RWPE1 (cell line): ENCODE results near the gene DAPK2.

Source experiments
- CTCF ChIA-PET: fragments of 350-600 bp; sonication (Branson Sonifier 250); formaldehyde crosslinking; extraction: SDS; loops from one replicate; lab custom pipeline; 2021; lab: Yijun Ruan, JAX
- POLR2A ChIA-PET: fragments of 400-600 bp; formaldehyde crosslinking; extraction: SDS; loops from one replicate; lab custom pipeline; 2020; ENCODE audit warnings: antibody characterized with exemption; ENCODE audit not compliant: low non-redundant PET; lab: Yijun Ruan, JAX
- DNase-seq: peaks from one replicate; pipeline ENCODE4 v3.0.0; 2012; ENCODE audit warnings: low spot score
- H3K27ac ChIP-seq: fragments of 450-650 bp; 2 replicates; pipeline ENCODE4 v1.5.1; 2017
- TF ChIP-seq, protein P1 (sequence below): fragments of 450-650 bp; conservative IDR thresholded peaks from 2 replicates; pipeline ENCODE4 v1.5.1; 2017; ENCODE audit warnings: low read depth, mild to moderate bottlenecking

The DAPK2 gene

DNA sequence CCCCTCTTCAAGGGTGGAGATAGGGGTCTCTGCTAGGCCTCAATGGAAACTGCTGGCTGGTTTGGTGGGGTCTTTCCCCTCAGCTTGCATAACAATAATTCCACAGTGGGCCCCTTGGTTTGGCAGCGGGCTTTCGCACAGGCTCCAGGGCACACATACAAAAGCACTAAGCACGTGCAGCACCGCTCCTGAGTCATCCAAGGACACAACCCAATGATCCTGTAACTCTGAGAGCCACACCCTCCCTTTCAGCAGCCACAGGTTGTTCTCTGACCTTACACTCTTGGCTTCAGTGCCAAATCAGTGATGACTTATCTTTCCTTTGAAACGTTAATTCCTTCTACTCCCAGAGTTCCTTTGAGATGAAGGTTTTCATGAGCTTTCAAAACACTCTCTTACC lies 41.7 kb downstream of the DAPK2 start:
- TF ChIP-seq, protein P1, sequence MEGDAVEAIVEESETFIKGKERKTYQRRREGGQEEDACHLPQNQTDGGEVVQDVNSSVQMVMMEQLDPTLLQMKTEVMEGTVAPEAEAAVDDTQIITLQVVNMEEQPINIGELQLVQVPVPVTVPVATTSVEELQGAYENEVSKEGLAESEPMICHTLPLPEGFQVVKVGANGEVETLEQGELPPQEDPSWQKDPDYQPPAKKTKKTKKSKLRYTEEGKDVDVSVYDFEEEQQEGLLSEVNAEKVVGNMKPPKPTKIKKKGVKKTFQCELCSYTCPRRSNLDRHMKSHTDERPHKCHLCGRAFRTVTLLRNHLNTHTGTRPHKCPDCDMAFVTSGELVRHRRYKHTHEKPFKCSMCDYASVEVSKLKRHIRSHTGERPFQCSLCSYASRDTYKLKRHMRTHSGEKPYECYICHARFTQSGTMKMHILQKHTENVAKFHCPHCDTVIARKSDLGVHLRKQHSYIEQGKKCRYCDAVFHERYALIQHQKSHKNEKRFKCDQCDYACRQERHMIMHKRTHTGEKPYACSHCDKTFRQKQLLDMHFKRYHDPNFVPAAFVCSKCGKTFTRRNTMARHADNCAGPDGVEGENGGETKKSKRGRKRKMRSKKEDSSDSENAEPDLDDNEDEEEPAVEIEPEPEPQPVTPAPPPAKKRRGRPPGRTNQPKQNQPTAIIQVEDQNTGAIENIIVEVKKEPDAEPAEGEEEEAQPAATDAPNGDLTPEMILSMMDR, result no peak
- peak; percentile 93 for DNase-seq
- CTCF ChIA-PET, result interaction anchor here (0.6 to 1.6 kb wide), 5 partner anchors 13 to 363 kb away, joined by 3 to 8 read pairs (median 4); no protein-coding TSS in a partner anchor
- POLR2A ChIA-PET, result no interaction called here
- peak overlapping the region; percentile 78 for H3K27ac ChIP-seq

DNA sequence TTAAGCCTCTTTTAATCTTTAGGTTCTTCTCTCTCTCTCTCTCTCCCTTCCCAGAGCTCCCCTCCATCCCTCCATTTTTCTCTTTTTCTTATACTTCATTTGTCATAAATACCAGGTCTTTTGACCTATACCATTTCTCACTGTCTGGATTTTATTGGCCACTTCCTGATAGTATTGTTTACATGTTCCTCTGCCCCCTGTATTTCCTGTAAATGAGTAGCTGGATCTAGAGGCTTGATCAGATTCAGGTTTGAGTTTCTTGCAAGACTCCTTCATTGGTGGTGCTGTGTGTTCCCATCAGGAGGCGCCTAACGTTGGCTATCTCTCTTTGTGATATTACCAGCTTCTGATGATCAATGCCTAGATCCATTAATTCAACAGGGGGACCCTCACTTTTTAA lies 42.2 kb downstream of the DAPK2 start:
- ChIA-PET POLR2A (no interaction called here), CTCF (interaction anchor here (0.6 to 1.6 kb wide), 4 partner anchors 58 to 363 kb away, joined by 3 to 8 read pairs (median 4); no protein-coding TSS in a partner anchor)
- peak overlapping the region; percentile 78 for H3K27ac ChIP-seq
- TF ChIP-seq, protein P1, result no peak
- DNase-seq, result no peak

DNA sequence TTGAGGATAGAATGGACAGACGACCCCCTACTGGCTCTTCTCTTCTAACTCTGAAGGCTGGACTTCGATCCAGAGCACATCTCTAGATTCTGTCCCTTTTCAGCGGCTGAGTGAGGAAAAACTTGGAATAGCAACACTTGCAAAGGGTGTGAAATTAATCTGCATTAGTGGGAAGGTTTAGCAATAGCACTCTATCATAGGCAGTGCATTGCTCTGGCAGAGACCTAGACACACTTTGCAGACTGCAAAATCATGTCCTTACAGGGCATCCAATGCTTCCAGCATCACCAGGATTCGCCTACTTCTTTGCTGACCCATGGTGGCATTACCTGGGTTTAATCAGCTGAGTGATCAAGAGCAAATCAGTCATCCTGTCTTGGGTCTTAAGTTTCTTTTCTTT lies 43.1 kb downstream of the DAPK2 start:
- no peak for DNase-seq
- TF ChIP-seq, protein P1, result no peak
- ChIA-PET POLR2A (no interaction called here), CTCF (no interaction called here)
- H3K27ac ChIP-seq, result no peak overlapping the region

DNA sequence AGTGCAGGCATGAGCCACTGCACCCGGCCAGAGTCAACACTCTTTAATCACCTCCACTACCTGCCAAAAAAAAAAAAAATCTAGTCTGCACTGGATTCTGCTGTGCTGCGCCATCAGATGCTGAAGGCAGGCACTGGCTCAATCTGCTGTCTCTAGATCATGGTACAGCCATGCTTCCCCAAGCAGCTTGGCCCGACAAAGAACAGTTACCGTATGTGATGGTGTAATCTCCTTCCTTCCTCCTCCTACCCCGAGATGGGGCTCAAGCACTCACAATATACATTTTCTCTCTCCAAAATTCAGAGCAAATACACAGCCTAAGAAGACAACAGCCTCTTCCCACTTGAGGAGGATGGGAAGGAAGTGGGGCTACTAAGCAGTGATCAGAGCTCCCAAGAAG lies 45.1 kb downstream of the DAPK2 start:
- ChIA-PET CTCF (no interaction called here), POLR2A (no interaction called here)
- no peak overlapping the region for H3K27ac ChIP-seq
- TF ChIP-seq, protein P1, result no peak
- DNase-seq, result no peak

DNA sequence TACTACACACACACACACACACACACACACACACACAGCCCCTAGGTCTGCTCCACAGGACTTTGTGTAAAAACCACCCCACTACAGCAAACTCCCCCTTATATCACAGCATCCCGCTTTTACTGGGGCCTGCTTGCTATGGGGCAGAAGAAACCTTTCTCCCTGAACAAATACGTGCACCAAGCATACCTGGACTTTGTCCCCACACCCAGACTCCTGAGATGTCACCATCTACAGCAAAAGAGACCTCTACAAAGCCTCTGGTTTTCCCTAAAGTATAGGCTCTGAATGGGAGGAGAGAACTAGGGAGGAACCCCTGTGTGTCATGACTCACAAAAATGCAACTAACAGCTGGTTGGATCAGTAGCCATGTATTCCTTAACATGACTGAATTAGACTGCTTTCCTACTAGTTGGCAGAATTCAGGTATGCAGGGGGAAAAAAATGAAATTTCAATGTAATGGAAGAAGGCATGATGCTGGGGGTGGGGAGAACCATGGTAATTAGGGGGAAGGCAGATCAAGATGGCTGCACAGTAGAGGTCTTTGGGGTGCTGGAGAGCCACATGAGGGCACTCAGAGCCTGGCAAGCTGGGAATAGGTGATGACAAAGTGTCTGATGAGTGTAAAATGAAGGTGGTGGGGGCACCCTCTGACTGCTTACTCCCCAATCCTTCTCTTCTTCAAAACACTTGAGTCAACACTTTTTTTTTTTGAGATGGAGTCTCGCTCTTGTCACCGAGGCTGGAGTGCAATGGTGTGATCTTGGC lies 45.9 kb downstream of the DAPK2 start:
- no peak overlapping the region for H3K27ac ChIP-seq
- TF ChIP-seq, protein P1, result no peak
- POLR2A ChIA-PET, result no interaction called here
- DNase-seq, result no peak
- CTCF ChIA-PET, result no interaction called here

DNA sequence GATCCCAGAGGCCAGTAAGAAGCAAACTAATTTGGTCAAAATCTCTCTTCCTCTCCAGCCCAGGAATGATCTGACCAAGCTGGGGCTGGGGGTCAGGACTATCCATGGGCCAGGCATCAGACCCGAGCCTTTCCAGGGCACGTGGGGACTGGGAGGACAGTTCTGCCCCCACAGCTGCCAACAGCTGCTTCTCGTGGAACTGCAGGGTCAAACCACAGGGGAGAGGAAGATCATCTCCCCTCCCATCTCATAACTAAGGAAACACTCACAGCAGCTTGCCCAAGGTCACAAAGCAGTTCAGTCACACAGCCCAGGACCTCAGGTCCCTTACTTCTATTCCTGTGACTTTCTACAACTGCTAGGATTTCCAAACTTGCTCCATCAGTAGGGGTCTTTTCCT lies 47.1 kb downstream of the DAPK2 start:
- CTCF ChIA-PET, result no interaction called here
- POLR2A ChIA-PET, result no interaction called here
- DNase-seq, result no peak
- TF ChIP-seq, protein P1, result no peak
- H3K27ac ChIP-seq, result no peak overlapping the region
